Vagina (tissue), 2 donors: ENCODE results near the gene PRDM16. TPM values are rescaled to one million over a fixed set of nuclear protein-coding genes. Genes with fewer than 3 reads are reported as not detected.

Experiments used
- DNase-seq, 2 donors: peaks; one replicate each; pipeline ENCODE4 v3.0.0-alpha.2; 2017; ENCODE audit errors: extremely low spot score in 2 of 2
- H3K27ac ChIP-seq: fragments of 200-600 bp; sonication (generic); one replicate; pipeline ENCODE4 v1.5.1; 2019
- H3K27me3 ChIP-seq: fragments of 200-600 bp; sonication (generic); one replicate; pipeline ENCODE4 v1.5.1; 2019
- H3K36me3 ChIP-seq, 2 donors: fragments of 200-600 bp; sonication (generic); one replicate each; pipeline ENCODE4 v1.5.1; 2017 to 2019
- H3K4me1 ChIP-seq: fragments of 200-600 bp; sonication (generic); one replicate; pipeline ENCODE4 v1.5.1; 2019
- H3K4me3 ChIP-seq, 2 donors: fragments of 200-600 bp; sonication (generic); 1 replicate in 1 of 2; 2 replicates in 1 of 2; pipeline ENCODE4 v1.5.1; 2016 to 2019
- H3K9me3 ChIP-seq: fragments of 200-600 bp; sonication (generic); one replicate; pipeline ENCODE4 v1.5.1; 2019
- CTCF ChIP-seq, 3 experiments: fragments of 450-650 bp in 2 of 3; fragments of 200-600 bp in 1 of 3; sonication (generic) in 1 of 3; IDR thresholded peaks; one replicate each; pipeline ENCODE4 v1.5.1; 2017 to 2019; ENCODE audit warnings: antibody characterized with exemption in 3 of 3, mild to moderate bottlenecking in 2 of 3, moderate library complexity in 2 of 3
- POLR2A ChIP-seq, 2 donors: fragments of 450-650 bp; IDR thresholded peaks; one replicate each; pipeline ENCODE4 v1.6.1; 2017; ENCODE audit warnings: antibody characterized with exemption in 2 of 2, mild to moderate bottlenecking in 2 of 2, moderate library complexity in 2 of 2
- POLR2AphosphoS5 ChIP-seq, 2 donors: sonication (generic); formaldehyde crosslinking; IDR thresholded peaks; one replicate each; pipeline ENCODE4 v1.9.0; 2017; ENCODE audit warnings: antibody characterized with exemption in 2 of 2, mild to moderate bottlenecking in 2 of 2, low read depth in 1 of 2; ENCODE audit not compliant: insufficient read depth in 1 of 2
- intact Hi-C: fragments of 100-400 bp; cut with DNase I; formaldehyde crosslinking; loops from one replicate; pipeline ENCODE4 v1.15.1; 2023
- total RNA-seq: library from RNA; depleted of rRNA; stranded (reverse); fragments of >200 nt; gene quantifications from one replicate; pipeline ENCODE4 v1.2.3, GENCODE V29; 2016

The PRDM16 gene
- total RNA-seq, 1 donor from 2014 or later: 3.9 TPM

- peaks cover 2% of the 10 kb centered on the region for H3K27me3 ChIP-seq
Measured at GRCh38 chr1:3135744-3136455, 66.9 kb downstream of the PRDM16 start.

GRCh38 chr1:3136532-3136931 lies 67.5 kb downstream of the PRDM16 start:
- DNase-seq: no peak
- no peaks in the 10 kb centered on the region for H3K9me3 ChIP-seq
- no peak overlapping the region for H3K27ac ChIP-seq
- intact Hi-C loops: no loop called here
- peaks cover 13% of the 10 kb centered on the region for H3K4me1 ChIP-seq
- no peak overlapping the region for H3K4me3 ChIP-seq
- H3K27me3 ChIP-seq: peaks cover 2% of the 10 kb centered on the region
- no peaks in the 10 kb centered on the region for H3K36me3 ChIP-seq
- no peak for TF ChIP-seq POLR2AphosphoS5 (IDR thresholded peaks at IDR 0.05; ENCODE audit: insufficient read depth in 1 of 2, low read depth in 1 of 2)

More at GRCh38 chr1:3135744-3136455, 66.9 kb downstream of the PRDM16 start:
- Histone ChIP-seq H3K4me3 (no peak overlapping the region), H3K36me3 (no peaks in the 10 kb centered on the region), H3K4me1 (peaks cover 13% of the 10 kb centered on the region), H3K9me3 (no peaks in the 10 kb centered on the region), H3K27ac (no peak overlapping the region)
- intact Hi-C loops: no loop called here
- TF ChIP-seq CTCF (IDR thresholded peaks at IDR 0.05) (no peak), POLR2A (IDR thresholded peaks at IDR 0.05) (no peak), POLR2AphosphoS5 (IDR thresholded peaks at IDR 0.05; ENCODE audit: insufficient read depth in 1 of 2, low read depth in 1 of 2) (no peak)
- no peak for DNase-seq

GRCh38 chr1:3137111-3138100 lies 68.4 kb downstream of the PRDM16 start:
- Histone ChIP-seq H3K4me1 (peaks cover 13% of the 10 kb centered on the region), H3K27ac (no peak overlapping the region), H3K9me3 (no peaks in the 10 kb centered on the region), H3K36me3 (no peaks in the 10 kb centered on the region), H3K27me3 (peaks cover 5% of the 10 kb centered on the region), H3K4me3 (no peak overlapping the region)
- DNase-seq: no peak
- intact Hi-C loops: no loop called here
- TF ChIP-seq CTCF (IDR thresholded peaks at IDR 0.05): no peak
- no peak for TF ChIP-seq POLR2A (IDR thresholded peaks at IDR 0.05)
- no peak for TF ChIP-seq POLR2AphosphoS5 (IDR thresholded peaks at IDR 0.05; ENCODE audit: insufficient read depth in 1 of 2, low read depth in 1 of 2)

- Histone ChIP-seq H3K36me3 (no peaks in the 10 kb centered on the region), H3K4me3 (no peak overlapping the region), H3K9me3 (no peaks in the 10 kb centered on the region), H3K27ac (no peak overlapping the region), H3K27me3 (peaks cover 5% of the 10 kb centered on the region), H3K4me1 (peaks cover 13% of the 10 kb centered on the region)
- intact Hi-C loops: no loop called here
- TF ChIP-seq POLR2AphosphoS5 (IDR thresholded peaks at IDR 0.05; ENCODE audit: insufficient read depth in 1 of 2, low read depth in 1 of 2) (no peak), POLR2A (IDR thresholded peaks at IDR 0.05) (no peak), CTCF (IDR thresholded peaks at IDR 0.05) (no peak)
- DNase-seq: no peak
Measured at GRCh38 chr1:3138623-3139151, 69.7 kb downstream of the PRDM16 start.

GRCh38 chr1:3139451-3139852 lies 70.4 kb downstream of the PRDM16 start:
- H3K27ac ChIP-seq: no peak overlapping the region
- H3K4me3 ChIP-seq: peak overlapping the region in 1 of 2 donors; percentile 16
- intact Hi-C loops: no loop called here
- TF ChIP-seq POLR2A (IDR thresholded peaks at IDR 0.05) (no peak), CTCF (IDR thresholded peaks at IDR 0.05) (no peak), POLR2AphosphoS5 (IDR thresholded peaks at IDR 0.05; ENCODE audit: insufficient read depth in 1 of 2, low read depth in 1 of 2) (no peak)
- H3K36me3 ChIP-seq: no peaks in the 10 kb centered on the region
- peaks cover 13% of the 10 kb centered on the region for H3K4me1 ChIP-seq
- H3K27me3 ChIP-seq: peaks cover 5% of the 10 kb centered on the region
- H3K9me3 ChIP-seq: no peaks in the 10 kb centered on the region
- DNase-seq: no peak
